OCI-LY7 (cell line): ENCODE data around the gene GFI1. TPM values are rescaled to one million over a fixed set of nuclear protein-coding genes. Genes with fewer than 3 reads are reported as not detected.

ENCODE experiments used
- BruUV-seq: library from RNA; stranded (reverse); fragments of 400-500 nt; replicated peaks from 2 replicates; lab custom pipeline; 2021; lab: Mats Ljungman, UMichigan
- CTCF ChIA-PET: fragments of 300-600 bp; sonication (Branson Sonifier 250); formaldehyde crosslinking; loops from one replicate; lab custom pipeline; 2022; ENCODE audit warnings: antibody characterized with exemption; ENCODE audit not compliant: unreplicated experiment; lab: Charles Lee
- POLR2A ChIA-PET: fragments of 300-600 bp; sonication (Branson Sonifier 250); formaldehyde crosslinking; loops from one replicate; lab custom pipeline; 2022; ENCODE audit warnings: antibody characterized with exemption; lab: Charles Lee
- DNase-seq: peaks from one replicate; pipeline ENCODE4 v3.0.0-alpha.2; 2015; ENCODE audit warnings: low spot score
- H2AFZ ChIP-seq: fragments of 200-600 bp; sonication (generic), shearing (Covaris generic); 2 replicates; pipeline ENCODE4 v1.6.1; 2014; ENCODE audit warnings: mild to moderate bottlenecking, antibody characterized with exemption, low read length, moderate library complexity
- H3K27ac ChIP-seq: fragments of 200-600 bp; sonication (generic); 2 replicates; pipeline ENCODE4 v1.5.1; 2014; ENCODE audit warnings: mixed run types, low read depth, mild to moderate bottlenecking, moderate library complexity, low read length, inconsistent platforms; ENCODE audit not compliant: poor library complexity, severe bottlenecking
- H3K36me3 ChIP-seq: fragments of 200-600 bp; sonication (generic); 2 replicates; pipeline ENCODE4 v1.6.1; 2014; ENCODE audit warnings: mild to moderate bottlenecking, antibody characterized with exemption, low read length, moderate library complexity, mixed read lengths; ENCODE audit not compliant: insufficient read depth
- H3K4me1 ChIP-seq: fragments of 200-600 bp; sonication (generic); 2 replicates; pipeline ENCODE4 v1.5.1; 2014; ENCODE audit warnings: mild to moderate bottlenecking, low read length; ENCODE audit not compliant: insufficient read depth, poor library complexity, severe bottlenecking
- H3K4me2 ChIP-seq: fragments of 200-600 bp; sonication (generic); 2 replicates; pipeline ENCODE4 v1.6.1; 2014; ENCODE audit warnings: mild to moderate bottlenecking, low read length
- H3K4me3 ChIP-seq: fragments of 200-600 bp; sonication (generic); 2 replicates; pipeline ENCODE4 v1.5.1; 2014; ENCODE audit warnings: mild to moderate bottlenecking, low read depth, low read length; ENCODE audit not compliant: poor library complexity, severe bottlenecking
- H3K79me2 ChIP-seq: fragments of 200-600 bp; sonication (generic); 2 replicates; pipeline ENCODE4 v1.6.1; 2016; ENCODE audit warnings: low read depth, mild to moderate bottlenecking, low read length, moderate library complexity, mixed read lengths; ENCODE audit not compliant: insufficient read depth
- H3K9me2 ChIP-seq: fragments of 200-600 bp; sonication (generic); 2 replicates; pipeline ENCODE4 v1.6.1; 2016; ENCODE audit warnings: mild to moderate bottlenecking, low read length, mixed read lengths; ENCODE audit not compliant: insufficient read depth
- H3K9me3 ChIP-seq: fragments of 200-600 bp; sonication (generic); 2 replicates; pipeline ENCODE4 v1.6.1; 2014; ENCODE audit warnings: mild to moderate bottlenecking, mixed run types, low read length, mixed read lengths
- H4K20me1 ChIP-seq: fragments of 200-600 bp; sonication (generic); 2 replicates; pipeline ENCODE4 v1.6.1; 2014; ENCODE audit warnings: mild to moderate bottlenecking, antibody characterized with exemption, low read length, moderate library complexity, mixed read lengths; ENCODE audit not compliant: insufficient read depth
- CTCF ChIP-seq: fragments of 200-600 bp; sonication (generic); conservative IDR thresholded peaks from 2 replicates; pipeline ENCODE4 v1.5.1; 2014; ENCODE audit warnings: mild to moderate bottlenecking, antibody characterized with exemption, low read length, moderate library complexity, mixed read lengths
- EZH2phosphoT487 ChIP-seq: fragments of 200-600 bp; sonication (generic); IDR thresholded peaks from 2 replicates; pipeline ENCODE4 v1.6.1; 2018; ENCODE audit warnings: low read depth, borderline replicate concordance, mild to moderate bottlenecking, mixed run types, antibody characterized with exemption, low read length, moderate library complexity, mixed read lengths
- intact Hi-C: fragments of 100-400 bp; cut with micrococcal nuclease; formaldehyde crosslinking; loops from one replicate; pipeline ENCODE4 v1.10.0; 2022; ENCODE audit not compliant: unreplicated experiment
- total RNA-seq, 2 experiments: library from RNA; depleted of rRNA in 1 of 2; stranded (reverse); fragments of >200 nt in 1 of 2; shearing (Covaris generic) in 1 of 2; gene quantifications; 2 replicates each; pipeline ENCODE4 v1.2.3, GENCODE V29; 2014 to 2022

GFI1 gene
- total RNA-seq, 2 experiments from 2014 or later: 0.30 to 0.50 TPM

GRCh38 chr1:92509619-92510018, 22.9 kb upstream of the GFI1 start:
- Histone ChIP-seq H3K9me3 (no peaks in the 10 kb centered on the region), H3K9me2 (no peaks in the 10 kb centered on the region), H3K4me2 (no peak overlapping the region), H3K4me1 (peaks cover 3% of the 10 kb centered on the region), H3K27ac (no peak overlapping the region), H2AFZ (no peak overlapping the region), H3K4me3 (no peak overlapping the region), H3K36me3 (no peaks in the 10 kb centered on the region), H3K79me2 (no peaks in the 10 kb centered on the region), H4K20me1 (no peaks in the 10 kb centered on the region)
- BruUV-seq: no TSS peak
- no peak for TF ChIP-seq EZH2phosphoT487
- TF ChIP-seq CTCF: no peak
- CTCF ChIA-PET: interaction anchor here (1.0 kb wide), 1 partner anchor 32 kb away, joined by 3 read pairs; no protein-coding TSS in a partner anchor
- no peak for DNase-seq
- POLR2A ChIA-PET: no interaction called here
- intact Hi-C loops: no loop called here

DNA sequence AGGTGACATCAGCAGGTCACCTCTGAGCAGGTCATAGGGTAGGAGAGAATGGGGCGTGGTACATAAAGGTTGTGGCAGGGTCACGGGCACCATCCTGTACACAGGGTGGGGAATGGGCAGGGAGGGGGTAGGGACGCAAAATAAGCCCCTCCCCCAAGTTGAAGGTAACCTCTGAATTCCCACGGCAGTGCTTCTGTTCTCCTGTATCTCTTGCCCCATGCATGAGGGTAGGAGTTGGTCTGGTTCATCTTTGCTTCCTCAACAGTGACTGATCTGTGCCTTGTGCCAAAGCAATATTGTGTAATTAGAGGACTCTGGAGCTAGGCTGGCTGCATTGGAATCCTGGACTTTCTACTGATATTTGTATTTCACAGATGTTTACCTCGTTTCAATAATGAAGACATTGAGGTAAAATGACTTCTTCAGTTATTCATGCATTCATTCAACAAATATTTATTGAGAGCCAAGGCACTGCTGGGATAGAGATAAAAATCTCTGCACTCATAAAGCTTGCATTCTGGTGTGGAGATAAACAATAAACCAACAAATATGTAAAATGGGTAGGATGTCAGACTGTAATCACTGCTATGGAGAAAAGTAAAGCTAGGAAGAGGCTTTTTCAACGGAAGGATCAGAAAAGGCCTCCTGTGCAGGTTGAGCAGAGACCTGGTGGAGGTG, 18.4 kb upstream of the GFI1 start:
- intact Hi-C loops: no loop called here
- BruUV-seq: no TSS peak

More for the DNA sequence above, 18.4 kb upstream of the GFI1 start:
- H3K4me2 ChIP-seq: peak overlapping the region; percentile 27; the same call in 1 of the 2 replicates
- H2AFZ ChIP-seq: no peak overlapping the region
- H3K36me3 ChIP-seq: no peaks in the 10 kb centered on the region
- CTCF ChIA-PET: interaction anchor here (1.0 kb wide), 1 partner anchor 62 kb away, joined by 3 read pairs; no protein-coding TSS in a partner anchor
- peaks cover 12% of the 10 kb centered on the region for H3K4me1 ChIP-seq
- H3K27ac ChIP-seq: no peak overlapping the region
- DNase-seq: no peak
- no peaks in the 10 kb centered on the region for H4K20me1 ChIP-seq
- H3K9me2 ChIP-seq: no peaks in the 10 kb centered on the region
- H3K4me3 ChIP-seq: no peak overlapping the region
- TF ChIP-seq CTCF: no peak
- no peaks in the 10 kb centered on the region for H3K79me2 ChIP-seq
- H3K9me3 ChIP-seq: no peaks in the 10 kb centered on the region
- POLR2A ChIA-PET: no interaction called here
